HG03521 (cell line): Measurements from ENCODE around the gene HOXD8.

ENCODE experiments used
- ATAC-seq: cut with Tn5 transposase; IDR thresholded peaks from one replicate; pipeline ENCODE4 v1.9.1; 2021; ENCODE audit warnings: mild to moderate bottlenecking, moderate library complexity; ENCODE audit not compliant: unreplicated experiment

Gene HOXD8

DNA sequence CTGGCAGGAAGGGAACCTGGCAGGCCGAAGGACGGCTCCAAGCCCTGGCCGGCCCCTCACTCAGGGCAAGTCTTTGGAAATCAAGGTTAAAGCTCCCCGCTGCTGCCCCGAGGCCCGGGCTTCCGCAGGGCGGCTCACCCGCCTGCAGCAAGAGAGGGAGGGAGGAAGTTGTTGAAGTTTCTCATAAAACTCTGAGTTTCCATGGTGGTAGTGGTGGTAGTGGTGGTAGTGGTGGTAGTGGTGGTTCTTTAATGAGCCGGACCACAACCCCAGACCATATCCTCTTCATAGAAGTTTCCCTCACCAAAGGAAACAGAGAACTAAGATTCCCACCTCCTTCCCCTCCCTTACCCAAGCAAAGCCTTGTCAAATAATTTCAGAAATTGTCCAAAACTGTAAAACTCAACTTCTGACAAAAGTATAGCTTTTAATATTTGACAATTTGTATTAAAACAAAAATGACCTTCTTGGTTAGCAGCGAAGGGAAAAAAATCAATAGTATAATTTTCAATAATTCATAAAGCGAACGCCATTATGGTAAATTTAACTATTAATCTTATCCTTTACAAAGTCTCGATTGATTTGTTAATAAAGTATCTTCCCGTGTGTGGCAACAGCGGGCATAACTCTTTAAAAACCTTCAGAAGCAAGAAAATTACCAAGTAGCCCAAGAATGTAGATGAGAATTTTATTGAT is 14.4 kb upstream of the HOXD8 start:
- ATAC-seq, result no peak

DNA sequence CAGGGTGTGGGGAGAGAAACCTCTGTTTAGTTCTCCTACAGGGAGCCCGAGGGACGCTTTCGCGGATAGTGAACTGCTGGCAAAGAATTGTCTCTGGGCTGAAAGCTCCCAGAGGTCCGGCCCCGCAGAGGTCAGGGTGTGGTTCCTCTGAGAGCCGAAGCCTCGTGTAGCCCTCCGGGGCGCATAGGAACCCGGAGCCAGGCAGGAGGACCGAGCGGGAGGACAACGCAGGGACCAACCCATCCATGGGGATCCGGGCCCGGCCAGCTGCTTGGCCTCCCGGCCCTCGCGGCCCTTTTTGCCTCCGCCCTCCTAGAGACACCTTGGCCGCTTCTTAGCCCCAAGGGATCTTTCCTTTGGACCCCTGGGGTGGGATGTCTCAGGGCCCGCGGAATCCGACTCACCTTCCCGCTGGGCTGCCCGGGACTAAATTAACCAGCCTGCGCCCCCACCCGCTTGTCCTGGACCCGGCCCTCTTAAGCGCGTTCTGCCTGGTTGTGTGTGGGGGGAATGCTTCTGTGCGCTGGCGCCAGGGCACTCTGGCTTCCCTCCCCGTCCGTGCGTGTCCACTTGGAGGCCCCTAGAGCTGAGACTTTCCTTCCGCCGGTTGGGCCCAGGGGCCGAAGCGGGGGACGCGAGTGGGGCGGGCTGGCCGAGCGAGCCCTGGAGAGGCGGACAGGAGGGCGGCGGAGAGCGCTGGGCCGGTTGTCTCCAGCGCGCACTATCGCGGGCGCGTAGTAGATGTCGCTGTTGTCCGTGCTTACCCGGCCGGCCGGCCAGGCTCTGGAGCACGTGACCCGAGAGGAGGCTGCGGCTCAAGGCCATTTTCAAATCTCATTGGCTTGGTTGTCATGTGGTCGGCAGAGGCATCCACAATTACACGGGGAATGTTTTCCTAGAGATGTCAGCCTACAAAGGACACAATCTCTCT is 13.4 kb upstream of the HOXD8 start, which contains the start of gene HOXD10:
HOXD10 (plus strand) TSS at position 896 of the 931 bp plus-strand sequence. CDS start 56 bp downstream, outside the sequence.
- ATAC-seq, result no peak

DNA sequence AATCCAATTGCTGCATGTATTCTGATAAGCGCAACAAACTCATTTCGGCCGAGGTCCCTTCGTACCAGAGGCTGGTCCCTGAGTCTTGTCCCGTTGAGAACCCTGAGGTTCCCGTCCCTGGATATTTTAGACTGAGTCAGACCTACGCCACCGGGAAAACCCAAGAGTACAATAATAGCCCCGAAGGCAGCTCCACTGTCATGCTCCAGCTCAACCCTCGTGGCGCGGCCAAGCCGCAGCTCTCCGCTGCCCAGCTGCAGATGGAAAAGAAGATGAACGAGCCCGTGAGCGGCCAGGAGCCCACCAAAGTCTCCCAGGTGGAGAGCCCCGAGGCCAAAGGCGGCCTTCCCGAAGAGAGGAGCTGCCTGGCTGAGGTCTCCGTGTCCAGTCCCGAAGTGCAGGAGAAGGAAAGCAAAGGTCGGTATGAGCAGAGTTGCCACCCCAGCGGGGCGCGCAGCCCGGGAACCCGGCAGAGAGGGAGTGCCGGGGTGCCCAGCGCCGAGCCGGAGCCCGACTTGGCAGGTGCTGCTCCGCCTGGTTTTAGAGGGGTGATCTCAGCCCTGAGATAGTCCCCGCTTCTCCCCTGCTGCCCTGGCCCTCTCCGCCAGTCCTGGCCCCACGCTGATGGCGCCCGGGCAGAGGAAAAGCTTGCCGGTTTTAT is 12.2 kb upstream of the HOXD8 start:
- ATAC-seq, result no peak

DNA sequence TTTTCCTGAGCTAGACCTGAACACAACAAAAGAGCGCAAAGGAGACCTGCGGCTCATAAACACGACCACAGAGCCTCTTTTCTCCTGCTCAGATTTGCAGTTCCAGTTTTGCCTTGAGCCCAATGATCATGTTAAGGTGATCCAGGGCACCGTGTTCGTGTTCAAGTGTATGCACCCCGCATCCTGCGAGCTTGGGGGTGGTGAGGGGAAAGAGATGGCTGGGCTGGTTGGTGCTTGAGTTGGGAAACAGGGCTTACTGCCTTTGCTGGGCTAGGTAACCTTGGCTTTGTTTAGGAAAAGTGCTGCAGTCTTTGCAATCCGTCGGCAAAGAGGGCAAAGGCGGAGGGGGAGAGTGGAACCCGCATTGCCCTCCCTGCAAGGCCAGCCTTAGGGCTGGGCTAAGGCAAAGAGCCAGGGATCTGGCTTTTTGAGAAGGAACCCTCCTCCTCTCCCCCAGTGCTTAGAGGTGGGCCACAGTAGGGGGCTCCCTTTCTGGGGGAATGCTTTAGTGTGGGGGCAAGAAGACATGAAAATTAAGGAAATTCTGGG is 11.6 kb upstream of the HOXD8 start:
- ATAC-seq, result no peak

DNA sequence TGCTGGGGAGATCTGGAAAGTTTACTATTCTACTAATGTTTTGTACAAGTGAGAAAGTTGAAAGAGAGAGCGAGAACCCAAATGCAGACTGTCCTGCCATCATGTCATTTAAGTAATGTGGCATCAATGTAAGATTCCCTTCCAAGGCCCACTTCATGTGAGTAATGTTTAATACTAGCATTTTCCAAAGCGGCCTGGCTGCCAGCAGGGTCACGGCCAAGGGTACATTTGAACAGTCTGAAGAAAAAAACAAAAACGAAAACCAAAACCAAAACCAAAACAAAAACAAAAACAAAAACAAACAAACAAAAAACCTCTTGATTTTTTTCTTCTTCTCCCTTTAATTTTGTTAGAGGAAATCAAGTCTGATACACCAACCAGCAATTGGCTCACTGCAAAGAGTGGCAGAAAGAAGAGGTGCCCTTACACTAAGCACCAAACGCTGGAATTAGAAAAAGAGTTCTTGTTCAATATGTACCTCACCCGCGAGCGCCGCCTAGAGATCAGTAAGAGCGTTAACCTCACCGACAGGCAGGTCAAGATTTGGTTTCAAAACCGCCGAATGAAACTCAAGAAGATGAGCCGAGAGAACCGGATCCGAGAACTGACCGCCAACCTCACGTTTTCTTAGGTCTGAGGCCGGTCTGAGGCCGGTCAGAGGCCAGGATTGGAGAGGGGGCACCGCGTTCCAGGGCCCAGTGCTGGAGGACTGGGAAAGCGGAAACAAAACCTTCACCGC is 10.7 kb upstream of the HOXD8 start:
- ATAC-seq, result no peak

DNA sequence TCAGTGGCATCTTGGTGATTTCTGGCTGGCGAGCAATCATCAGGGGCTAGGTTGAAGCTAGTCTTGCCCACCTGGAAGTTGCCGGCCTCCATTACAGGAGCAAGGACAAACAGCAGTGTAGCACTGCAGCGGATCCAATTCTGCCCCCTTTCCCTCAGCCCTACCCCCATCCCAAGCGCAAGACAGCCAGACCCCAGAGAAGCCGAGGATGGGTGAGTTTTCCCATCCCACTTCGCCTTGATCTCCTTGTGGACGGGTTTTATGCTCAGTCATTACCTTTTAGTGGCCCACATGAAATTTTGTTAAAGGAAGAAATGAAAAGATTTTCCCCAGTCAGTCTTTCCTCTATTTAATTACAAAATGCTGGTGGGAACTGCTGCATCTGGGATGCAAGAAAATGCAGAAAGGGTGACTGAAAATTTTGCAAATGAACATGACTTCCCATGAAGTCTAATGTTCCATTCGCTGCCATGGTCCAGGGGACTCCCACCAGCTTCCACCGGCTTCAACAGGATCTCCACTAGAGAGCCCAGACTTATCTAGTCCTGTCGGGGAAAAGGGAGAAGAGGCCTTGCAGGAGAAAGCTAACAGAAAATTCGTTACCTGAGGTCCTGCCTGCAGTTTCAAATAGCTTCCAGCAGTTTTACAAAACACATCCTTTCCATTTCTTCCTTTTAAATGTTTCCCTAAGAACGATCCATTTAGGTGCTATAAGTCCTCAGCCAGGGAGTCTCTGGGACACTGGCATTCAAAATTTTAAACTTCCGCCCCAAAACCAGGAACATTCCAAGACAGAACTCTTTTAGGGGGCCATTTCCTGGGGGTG is 8.9 kb upstream of the HOXD8 start:
- ATAC-seq, result no peak

DNA sequence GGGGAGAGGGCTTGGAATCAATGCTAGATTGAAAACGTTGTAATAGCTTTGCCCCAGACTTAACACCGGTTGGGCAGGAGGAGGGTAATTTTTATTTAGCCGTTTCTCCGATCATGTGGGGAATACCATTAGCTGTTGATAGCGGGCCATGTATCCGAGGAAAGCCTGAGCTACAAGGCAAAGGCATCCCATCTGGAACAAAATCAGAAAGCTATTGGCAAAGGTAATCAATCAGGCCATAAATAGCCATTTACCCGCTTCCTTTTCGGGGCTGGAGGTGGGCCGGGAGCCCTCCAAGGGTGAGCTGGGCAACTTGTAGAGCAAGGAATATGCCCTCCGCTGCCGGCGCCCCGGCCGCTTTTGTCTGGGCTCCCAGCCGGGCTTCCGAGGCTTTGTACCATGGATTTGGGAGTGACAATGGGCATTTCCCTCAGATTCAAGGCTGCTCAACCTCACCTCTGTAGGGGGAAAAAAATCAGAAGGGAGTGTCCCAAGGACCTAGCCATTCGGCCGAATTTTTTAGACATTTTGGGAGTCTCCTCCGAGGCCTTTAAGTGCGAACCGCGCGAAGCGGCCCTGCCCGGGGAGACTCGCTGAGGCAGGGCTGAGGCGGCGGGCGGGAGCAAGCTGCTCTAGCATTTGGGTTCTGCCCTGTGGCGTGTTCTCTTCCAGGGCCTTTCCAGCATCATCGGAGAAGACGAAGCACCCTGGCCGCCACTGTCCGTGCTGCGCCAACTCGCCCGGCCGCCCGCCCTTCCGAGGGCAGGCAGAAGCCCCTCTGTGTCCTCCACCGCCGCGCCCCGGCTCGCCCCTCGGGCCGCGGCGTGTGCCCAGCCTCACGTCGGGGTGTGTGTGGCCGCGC is 8.1 kb upstream of the HOXD8 start:
- no peak for ATAC-seq

DNA sequence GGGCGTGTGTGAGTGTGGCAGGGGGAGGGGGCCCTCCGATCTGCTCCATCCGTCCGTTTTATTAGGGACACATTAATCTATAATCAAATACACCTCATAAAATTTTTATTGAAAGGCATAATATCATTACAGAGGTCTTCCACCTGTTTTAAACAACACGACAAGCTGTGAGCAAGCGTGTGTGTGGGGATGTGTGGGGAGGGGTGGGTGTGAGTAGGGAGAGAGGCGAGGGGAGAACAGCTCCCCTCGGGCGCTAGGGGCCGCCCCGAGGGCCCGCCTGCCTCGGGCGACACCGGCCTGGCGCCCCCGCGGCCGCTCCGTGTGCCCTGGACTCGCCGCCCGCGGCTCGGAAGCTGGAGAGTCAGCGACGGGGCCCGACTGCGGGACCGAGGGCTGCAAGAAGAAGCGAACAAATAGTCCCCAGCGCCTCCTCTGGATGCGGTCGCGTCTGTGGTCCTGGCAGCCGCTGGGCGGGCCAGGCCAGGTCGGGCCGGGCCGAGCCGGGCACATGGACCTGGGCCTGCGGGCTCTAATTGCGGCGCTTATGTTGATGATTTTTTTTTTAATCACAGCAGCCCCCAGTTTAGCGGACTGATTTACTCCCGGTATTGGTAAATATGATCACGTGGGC is 7.3 kb upstream of the HOXD8 start:
- ATAC-seq, result no peak

DNA sequence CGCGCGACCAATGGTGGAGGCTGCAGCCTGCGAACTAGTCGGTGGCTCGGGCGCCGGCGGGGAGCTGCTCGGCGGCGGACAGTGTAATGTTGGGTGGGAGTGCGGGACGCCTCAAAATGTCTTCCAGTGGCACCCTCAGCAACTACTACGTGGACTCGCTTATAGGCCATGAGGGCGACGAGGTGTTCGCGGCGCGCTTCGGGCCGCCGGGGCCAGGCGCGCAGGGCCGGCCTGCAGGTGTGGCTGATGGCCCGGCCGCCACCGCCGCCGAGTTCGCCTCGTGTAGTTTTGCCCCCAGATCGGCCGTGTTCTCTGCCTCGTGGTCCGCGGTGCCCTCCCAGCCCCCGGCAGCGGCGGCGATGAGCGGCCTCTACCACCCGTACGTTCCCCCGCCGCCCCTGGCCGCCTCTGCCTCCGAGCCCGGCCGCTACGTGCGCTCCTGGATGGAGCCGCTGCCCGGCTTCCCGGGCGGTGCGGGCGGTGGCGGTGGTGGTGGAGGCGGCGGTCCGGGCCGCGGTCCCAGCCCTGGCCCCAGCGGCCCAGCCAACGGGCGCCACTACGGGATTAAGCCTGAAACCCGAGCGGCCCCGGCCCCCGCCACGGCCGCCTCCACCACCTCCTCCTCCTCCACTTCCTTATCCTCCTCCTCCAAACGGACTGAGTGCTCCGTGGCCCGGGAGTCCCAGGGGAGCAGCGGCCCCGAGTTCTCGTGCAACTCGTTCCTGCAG is 6.7 kb upstream of the HOXD8 start, which contains the start of gene HOXD9:
HOXD9 (plus strand) TSS at position 37 of the 728 bp plus-strand sequence; CDS start at position 87, 50 bp downstream.
- no peak for ATAC-seq

DNA sequence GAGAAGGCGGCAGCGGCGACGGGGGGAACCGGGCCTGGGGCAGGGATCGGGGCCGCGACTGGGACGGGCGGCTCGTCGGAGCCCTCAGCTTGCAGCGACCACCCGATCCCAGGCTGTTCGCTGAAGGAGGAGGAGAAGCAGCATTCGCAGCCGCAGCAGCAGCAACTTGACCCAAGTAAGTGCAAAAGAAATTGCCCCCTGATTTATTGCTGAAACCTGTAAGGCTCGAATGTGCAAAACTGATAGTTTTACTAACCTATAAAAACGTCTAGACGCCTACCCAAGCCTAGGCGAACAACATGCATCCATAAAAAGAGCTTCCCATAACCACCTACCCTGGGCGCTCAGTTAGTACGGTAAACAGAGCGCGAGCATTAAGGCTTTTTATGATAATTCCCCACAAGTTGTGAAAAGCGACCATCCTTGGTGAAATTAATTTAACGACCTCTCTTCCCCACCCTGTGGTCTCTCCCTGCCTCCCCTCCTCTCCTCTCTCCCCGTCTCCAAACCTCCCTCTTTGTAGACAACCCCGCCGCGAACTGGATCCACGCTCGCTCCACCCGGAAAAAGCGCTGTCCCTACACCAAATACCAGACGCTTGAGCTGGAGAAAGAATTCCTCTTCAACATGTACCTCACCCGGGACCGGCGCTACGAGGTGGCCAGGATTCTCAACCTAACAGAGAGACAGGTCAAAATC is 5.9 kb upstream of the HOXD8 start:
- ATAC-seq, result no peak

DNA sequence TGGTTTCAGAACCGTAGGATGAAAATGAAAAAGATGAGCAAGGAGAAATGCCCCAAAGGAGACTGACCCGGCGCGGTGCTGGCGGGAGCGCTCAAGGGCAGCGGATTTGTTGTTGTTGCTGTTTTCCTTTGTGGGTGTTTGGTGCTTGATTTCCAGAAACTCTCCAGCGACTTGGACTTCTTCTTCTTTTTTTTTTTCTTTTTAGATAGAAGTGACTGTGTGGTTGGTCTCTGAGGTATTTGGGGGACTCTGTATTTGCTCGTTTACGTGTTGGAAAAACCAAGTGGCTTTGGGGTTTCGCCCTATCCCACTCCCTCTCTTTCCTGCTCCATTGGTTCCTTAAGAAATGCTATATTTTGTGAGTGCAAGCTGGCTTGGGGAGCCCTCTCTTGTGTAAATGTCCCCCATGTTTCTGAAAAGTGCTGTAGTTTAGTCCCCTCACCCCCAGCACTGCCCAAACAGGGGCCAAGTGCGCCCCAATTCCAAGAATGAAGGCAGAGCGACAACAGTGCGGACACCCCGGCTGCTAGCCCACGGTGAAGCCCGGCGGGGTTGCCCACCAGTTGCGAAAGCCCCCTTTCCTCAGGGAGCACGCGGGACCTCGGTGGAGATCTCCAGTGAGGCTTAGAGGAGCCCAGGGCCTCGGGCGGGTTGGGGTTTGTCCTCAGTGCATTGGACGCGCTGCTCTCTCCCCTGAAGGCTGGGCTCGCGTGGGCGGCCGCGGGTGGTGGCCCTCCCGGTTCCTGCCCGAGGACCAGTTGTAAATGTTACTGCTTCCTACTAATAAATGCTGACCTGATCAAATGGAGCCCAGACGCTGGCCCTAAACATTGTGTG is 5.2 kb upstream of the HOXD8 start:
- ATAC-seq, result no peak

DNA sequence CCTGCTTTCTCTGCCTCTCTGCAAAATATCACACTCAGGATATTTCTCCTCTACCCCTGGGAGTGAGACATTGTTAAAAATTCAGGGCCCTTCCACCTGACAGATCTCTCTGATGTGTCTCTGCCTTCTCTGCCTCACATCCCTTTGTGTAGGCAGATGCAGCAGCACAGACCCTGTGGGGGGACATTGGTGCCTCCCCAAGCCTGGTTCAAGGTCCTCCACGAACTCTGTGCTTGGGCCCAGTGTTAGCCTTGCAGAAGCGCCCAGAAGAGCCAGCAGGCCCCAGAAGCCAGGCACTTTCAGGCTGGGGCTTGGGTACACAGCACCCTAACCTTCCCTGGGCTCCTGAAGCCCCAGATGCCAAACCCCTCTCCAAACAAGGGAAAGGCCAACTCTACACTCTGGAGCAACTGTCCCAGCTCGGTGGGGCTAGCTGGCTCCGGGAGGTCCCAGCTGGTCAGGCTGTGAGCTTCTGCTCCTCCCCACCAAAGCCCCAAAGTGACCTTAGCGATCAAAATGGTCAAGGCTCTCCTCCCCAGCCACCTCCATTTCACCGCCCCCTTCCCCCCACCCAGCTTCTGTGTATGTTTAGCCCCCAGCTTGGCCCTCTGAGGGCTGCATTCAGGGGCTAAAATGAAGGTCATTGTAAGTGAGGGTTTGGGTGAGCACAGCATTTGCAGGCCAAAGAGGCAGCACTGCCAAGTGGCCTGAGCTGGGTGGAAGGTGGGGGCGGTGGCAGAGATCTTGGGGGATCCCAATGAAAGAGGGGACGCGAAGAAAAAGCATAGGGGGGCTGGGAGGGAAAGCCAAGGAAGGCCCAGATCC is 4.3 kb upstream of the HOXD8 start:
- ATAC-seq, result no peak

DNA sequence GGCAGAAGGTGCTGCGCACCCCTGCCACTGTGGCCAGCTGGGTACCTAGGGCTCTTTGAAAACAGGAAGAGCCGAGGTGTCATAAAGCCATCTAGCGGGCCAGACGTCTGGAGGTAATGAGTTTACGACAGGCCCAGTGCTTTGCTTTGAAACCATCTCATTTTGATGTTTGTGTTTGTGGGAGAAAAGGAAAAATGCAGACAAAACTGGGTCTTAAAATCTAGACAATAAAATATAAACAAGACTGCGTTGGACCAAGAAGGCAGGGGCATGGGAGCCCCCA is 3.8 kb upstream of the HOXD8 start:
- no peak for ATAC-seq

DNA sequence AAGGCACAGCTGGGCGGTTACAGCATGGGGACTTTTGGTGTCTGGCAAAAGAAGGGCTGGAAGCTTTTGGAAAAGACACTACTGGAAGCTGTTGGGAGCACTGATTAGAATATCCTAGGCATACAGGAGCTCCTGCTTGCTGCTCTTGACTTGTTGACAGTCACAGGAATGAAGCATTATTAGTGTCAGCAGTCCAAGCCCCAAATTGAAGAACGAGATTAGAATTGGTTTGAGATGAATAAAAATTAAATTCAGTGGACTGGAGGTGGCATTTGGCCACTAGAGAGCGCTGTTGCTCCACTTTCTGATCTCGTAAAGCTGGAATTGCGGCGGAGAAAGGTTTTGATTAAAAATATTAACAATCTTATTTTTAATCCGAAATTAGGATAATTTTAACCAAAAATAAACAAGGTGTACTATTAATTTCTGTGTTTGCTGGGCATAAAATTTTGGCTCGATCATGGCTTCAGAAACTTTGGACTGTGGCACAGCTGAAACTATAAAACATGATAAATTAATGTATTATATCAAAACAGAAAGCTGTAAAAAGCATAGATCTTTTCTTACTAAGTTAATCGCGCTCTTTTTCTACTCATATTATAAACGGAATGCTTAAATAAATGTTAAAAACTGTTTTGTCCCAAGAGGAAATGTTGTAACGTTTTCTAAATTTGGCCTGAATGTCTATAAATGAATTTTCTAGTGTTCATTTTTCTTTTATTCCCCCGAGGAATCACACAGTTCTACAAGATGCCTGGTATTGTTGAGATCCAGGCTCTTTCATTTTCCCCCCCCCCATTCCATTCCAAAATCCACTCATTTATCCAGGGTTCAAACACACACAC is 2.4 kb upstream of the HOXD8 start:
- ATAC-seq, result no peak

DNA sequence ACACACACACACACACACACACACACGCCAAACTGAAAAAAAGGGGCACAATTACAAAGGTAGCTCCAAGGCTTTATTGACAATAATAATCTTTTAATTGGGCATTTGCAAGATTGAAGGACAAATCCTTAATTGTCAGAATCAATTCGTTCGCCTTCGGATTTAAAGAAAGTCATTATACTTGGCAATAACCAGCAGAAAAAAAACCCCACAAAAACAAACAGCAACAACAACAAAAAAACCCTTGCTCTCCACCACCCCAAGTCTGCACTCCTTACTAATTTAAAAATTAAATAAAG is 1.8 kb upstream of the HOXD8 start:
- no peak for ATAC-seq
